ENCODE data around the gene RFLNA. TPM values are rescaled to one million over a fixed set of nuclear protein-coding genes. Genes with fewer than 3 reads are reported as not detected.

The RFLNA gene
- total RNA-seq, 4 donors from 2014 or later: 0.63 to 2.2 (median 1.3) TPM

DNA sequence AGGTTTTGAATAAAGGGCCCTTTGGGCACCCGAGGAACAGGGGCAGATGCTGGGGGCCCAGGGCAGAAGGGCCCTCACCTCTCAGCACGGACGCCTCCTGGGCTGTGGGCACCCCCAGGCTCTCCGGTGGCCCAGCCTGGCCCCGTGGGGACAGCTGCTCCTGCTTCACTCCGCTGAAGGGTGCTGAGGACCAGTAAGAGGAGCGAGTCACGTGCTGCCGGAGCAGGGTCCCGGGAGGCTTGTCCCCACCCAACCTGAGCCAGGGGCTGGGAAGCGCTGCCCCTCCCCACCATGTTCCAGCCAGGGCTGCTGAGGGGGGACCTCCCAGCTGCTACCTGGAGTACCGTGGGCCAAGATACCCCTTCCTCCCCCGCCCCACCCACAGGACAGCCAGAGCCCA is 59.5 kb downstream of the RFLNA start:
- TF ChIP-seq EP300 (IDR thresholded peaks at IDR 0.05): no peak
- TF ChIP-seq POLR2A (IDR thresholded peaks at IDR 0.05; ENCODE audit: low read depth): no peak
- TF ChIP-seq POLR2AphosphoS5 (IDR thresholded peaks at IDR 0.05): no peak
- TF ChIP-seq, protein P1, sequence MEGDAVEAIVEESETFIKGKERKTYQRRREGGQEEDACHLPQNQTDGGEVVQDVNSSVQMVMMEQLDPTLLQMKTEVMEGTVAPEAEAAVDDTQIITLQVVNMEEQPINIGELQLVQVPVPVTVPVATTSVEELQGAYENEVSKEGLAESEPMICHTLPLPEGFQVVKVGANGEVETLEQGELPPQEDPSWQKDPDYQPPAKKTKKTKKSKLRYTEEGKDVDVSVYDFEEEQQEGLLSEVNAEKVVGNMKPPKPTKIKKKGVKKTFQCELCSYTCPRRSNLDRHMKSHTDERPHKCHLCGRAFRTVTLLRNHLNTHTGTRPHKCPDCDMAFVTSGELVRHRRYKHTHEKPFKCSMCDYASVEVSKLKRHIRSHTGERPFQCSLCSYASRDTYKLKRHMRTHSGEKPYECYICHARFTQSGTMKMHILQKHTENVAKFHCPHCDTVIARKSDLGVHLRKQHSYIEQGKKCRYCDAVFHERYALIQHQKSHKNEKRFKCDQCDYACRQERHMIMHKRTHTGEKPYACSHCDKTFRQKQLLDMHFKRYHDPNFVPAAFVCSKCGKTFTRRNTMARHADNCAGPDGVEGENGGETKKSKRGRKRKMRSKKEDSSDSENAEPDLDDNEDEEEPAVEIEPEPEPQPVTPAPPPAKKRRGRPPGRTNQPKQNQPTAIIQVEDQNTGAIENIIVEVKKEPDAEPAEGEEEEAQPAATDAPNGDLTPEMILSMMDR (IDR thresholded peaks at IDR 0.05): no peak
- H3K27ac ChIP-seq (replicated peaks in 1 of 4): peak overlapping the region in 3 of 4 donors; percentile 1 to 28 (median 23)
- no peaks in the 10 kb centered on the region for H3K9me3 ChIP-seq
- no CpG with 5 or more reads among the region's 13 CpGs for WGBS
- DNase-seq (ENCODE audit: extremely low spot score): no peak
- intact Hi-C loops (cut with DNase I): no loop called here
- H3K4me1 ChIP-seq: peaks cover 21 to 40% (median 29%) of the 10 kb centered on the region in 4 donors
- H3K27me3 ChIP-seq: no peaks in the 10 kb centered on the region
- H3K4me3 ChIP-seq: no peak overlapping the region
- H3K36me3 ChIP-seq: peaks cover 67 to 98% (median 95%) of the 10 kb centered on the region in 4 donors

DNA sequence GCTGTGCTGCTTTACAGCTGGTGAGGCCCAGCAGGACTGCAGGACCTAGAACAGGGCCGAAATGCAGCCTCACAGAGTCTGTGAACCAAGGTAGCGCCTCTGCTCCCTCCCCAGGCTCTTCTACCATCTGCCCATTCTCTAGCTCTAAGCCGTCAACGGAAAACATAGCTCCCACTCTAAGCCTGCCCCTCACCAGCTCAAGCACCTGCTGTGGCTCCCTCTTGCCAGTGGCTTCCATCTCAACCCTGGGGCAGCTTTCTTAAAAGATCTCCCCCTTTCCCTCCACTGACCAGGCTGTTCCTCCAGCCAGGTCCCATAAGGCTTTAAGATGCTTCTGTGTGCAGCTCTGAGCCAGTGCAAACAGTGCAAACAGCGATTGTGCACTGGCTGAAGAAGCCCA is 61.3 kb downstream of the RFLNA start:
- Histone ChIP-seq H3K4me3 (no peak overlapping the region), H3K9me3 (no peaks in the 10 kb centered on the region), H3K4me1 (peaks cover 38 to 58% (median 44%) of the 10 kb centered on the region in 4 donors), H3K36me3 (peaks cover 49 to 91% (median 83%) of the 10 kb centered on the region in 4 donors), H3K27me3 (no peaks in the 10 kb centered on the region), H3K27ac (replicated peaks in 1 of 4) (peak overlapping the region in 2 of 4 donors; percentile 0 to 38)
- no peak for DNase-seq (ENCODE audit: extremely low spot score)
- intact Hi-C loops (cut with DNase I): no loop called here
- no peak for TF ChIP-seq POLR2AphosphoS5 (IDR thresholded peaks at IDR 0.05)
- TF ChIP-seq EP300 (IDR thresholded peaks at IDR 0.05): no peak
- WGBS: 87% methylated on average over 5 of the region's 5 CpGs

DNA sequence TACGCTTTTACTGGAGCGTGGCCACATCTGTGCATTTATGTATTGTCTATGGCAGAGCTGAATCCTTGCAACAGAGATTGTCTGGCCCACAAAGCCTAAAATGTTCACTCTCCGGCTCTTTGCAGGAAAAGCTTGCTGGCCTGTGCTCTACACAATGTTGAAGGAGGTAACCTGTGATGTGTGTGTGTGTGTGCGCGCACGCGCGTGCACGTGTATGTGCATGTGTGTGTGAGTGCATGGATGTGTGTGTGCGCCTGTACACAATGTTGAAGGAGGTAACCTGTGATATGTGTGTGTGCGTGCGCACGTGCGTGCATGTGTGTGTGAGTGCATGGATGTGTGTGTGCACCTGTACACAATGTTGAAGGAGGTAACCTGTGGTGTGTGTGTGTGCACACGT is 62.7 kb downstream of the RFLNA start:
- TF ChIP-seq POLR2AphosphoS5 (IDR thresholded peaks at IDR 0.05) (no peak), POLR2A (IDR thresholded peaks at IDR 0.05; ENCODE audit: low read depth) (no peak), EP300 (IDR thresholded peaks at IDR 0.05) (no peak)
- TF ChIP-seq, protein P1 (IDR thresholded peaks at IDR 0.05): no peak
- Histone ChIP-seq H3K27me3 (no peaks in the 10 kb centered on the region), H3K27ac (replicated peaks in 1 of 4) (no peak overlapping the region), H3K4me3 (no peak overlapping the region), H3K4me1 (peaks cover 35 to 56% (median 41%) of the 10 kb centered on the region in 4 donors), H3K9me3 (no peaks in the 10 kb centered on the region), H3K36me3 (peaks cover 45 to 91% (median 80%) of the 10 kb centered on the region in 4 donors)
- WGBS: 85% methylated on average over 15 of the region's 15 CpGs
- no peak for DNase-seq (ENCODE audit: extremely low spot score)
- intact Hi-C loops (cut with DNase I): no loop called here

DNA sequence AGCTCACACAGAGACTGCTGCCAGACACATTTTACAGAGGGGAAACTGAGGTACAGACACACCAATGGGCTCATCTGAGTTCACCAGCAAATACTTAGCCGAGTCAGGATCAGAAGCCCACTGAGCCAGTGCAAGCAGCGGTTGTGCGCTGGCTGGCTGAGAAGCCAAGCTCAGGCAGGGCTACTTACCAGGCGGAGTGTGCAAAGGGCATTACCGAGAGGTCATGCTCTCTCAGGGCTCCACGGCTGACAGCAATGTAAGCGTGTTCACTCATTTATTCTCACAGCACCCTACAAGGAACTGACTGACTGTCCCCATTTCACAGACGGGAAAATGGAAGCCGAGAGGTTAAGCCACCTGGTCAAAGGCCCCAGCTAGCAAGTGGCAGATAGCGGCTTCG is 63.7 kb downstream of the RFLNA start:
- H3K9me3 ChIP-seq: no peaks in the 10 kb centered on the region
- H3K36me3 ChIP-seq: peaks cover 40 to 87% (median 76%) of the 10 kb centered on the region in 4 donors
- peak overlapping the region; percentile 66 to 91 (median 72) for H3K27ac ChIP-seq (replicated peaks in 1 of 4)
- H3K4me1 ChIP-seq: peaks cover 33 to 55% (median 41%) of the 10 kb centered on the region in 4 donors
- WGBS: 93% methylated on average over 9 of the region's 11 CpGs
- H3K27me3 ChIP-seq: no peaks in the 10 kb centered on the region
- no peak for DNase-seq (ENCODE audit: extremely low spot score)
- H3K4me3 ChIP-seq: no peak overlapping the region
- intact Hi-C loops (cut with DNase I): no loop called here
- no peak for TF ChIP-seq POLR2AphosphoS5 (IDR thresholded peaks at IDR 0.05)
- TF ChIP-seq, protein P1 (IDR thresholded peaks at IDR 0.05): no peak
- TF ChIP-seq EP300 (IDR thresholded peaks at IDR 0.05): no peak
- TF ChIP-seq POLR2A (IDR thresholded peaks at IDR 0.05; ENCODE audit: low read depth): no peak

DNA sequence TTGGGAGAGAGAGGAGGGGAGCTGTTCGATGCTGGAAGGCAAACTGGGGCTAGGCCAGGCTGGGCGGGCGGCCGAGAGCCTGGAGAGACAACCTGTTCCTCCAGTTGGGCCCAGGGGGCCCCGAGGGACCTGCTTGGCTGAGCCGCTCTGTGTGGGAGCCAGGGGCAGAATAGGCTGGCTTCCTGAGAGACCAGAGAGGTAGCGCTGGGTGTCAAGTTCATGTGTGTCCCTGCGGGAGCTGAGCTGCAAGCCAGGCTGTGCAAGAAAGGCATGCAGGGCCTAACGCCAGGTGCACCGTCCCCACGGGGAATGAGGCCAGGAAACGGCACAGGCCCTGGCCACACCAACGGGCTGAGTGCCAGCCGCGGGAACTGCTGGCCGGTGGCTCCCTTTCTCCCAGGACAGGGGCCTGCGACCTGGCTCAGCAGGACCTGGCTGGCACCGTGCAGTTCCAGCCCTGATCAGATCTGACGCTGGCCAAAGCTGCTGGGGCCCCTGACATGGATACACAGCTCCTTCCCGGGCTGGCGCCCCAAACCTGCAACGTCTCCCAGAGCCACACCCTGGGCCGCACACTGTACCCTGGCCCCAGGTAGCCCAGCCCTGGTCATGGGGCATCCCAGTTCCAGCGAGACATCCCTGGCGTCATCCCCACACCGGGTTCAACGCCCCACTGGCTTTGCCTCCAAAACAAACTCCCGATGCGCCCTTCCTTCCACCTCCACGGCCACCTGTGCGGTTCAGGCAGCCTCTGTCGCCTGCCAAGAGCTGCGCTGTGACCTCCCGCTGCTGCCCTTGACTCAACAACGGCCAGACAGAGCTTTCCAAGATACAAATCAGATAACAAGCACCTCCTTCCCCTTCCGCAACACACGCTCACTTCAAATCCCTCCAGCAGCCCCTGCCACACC is 65.0 kb downstream of the RFLNA start:
- Histone ChIP-seq H3K27ac (replicated peaks in 1 of 4) (peak overlapping the region; percentile 66 to 91 (median 72)), H3K4me3 (no peak overlapping the region), H3K36me3 (peaks cover 28 to 83% (median 66%) of the 10 kb centered on the region in 4 donors), H3K4me1 (peaks cover 47 to 62% (median 50%) of the 10 kb centered on the region in 4 donors), H3K9me3 (no peaks in the 10 kb centered on the region), H3K27me3 (no peaks in the 10 kb centered on the region)
- intact Hi-C loops (cut with DNase I): no loop called here
- peak; percentile 53 to 79 for TF ChIP-seq POLR2AphosphoS5 (IDR thresholded peaks at IDR 0.05)
- TF ChIP-seq, protein P1 (IDR thresholded peaks at IDR 0.05): no peak
- WGBS: 51% methylated on average over 25 of the region's 37 CpGs
- DNase-seq (ENCODE audit: extremely low spot score): peak; percentile 94

Data from esophagus muscularis mucosa (tissue), 4 donors.